ENCODE measurements around the gene SPDEF. TPM values are rescaled to one million over a fixed set of nuclear protein-coding genes. Genes with fewer than 3 reads are reported as not detected.

The SPDEF gene
- total RNA-seq, 6 experiments from 2014 or later: not detected

- H3K4me3 ChIP-seq: no peak overlapping the region
- 81% methylated on average over 5 of the region's 5 CpGs for WGBS (ENCODE audit: insufficient coverage, low coverage, low lambda C conversion rate, missing lambda C conversion rate)
- ATAC-seq: no peak
- H3K27me3 ChIP-seq: no peaks in the 10 kb centered on the region
- intact Hi-C loops (cut with DNase I): no loop called here
- H3K9me3 ChIP-seq: no peaks in the 10 kb centered on the region
- TF ChIP-seq CTCF (IDR thresholded peaks at IDR 0.05) (no peak), POLR2A (IDR thresholded peaks at IDR 0.05) (no peak)
- H3K27ac ChIP-seq: no peak overlapping the region
- H3K4me1 ChIP-seq: no peaks in the 10 kb centered on the region
- DNase-seq: no peak
- peaks cover 0 to 26% (median 4%) of the 10 kb centered on the region in 4 donors for H3K36me3 ChIP-seq
Observed at GRCh38 chr6:34589691-34590090, 33.6 kb upstream of the SPDEF start.

DNA sequence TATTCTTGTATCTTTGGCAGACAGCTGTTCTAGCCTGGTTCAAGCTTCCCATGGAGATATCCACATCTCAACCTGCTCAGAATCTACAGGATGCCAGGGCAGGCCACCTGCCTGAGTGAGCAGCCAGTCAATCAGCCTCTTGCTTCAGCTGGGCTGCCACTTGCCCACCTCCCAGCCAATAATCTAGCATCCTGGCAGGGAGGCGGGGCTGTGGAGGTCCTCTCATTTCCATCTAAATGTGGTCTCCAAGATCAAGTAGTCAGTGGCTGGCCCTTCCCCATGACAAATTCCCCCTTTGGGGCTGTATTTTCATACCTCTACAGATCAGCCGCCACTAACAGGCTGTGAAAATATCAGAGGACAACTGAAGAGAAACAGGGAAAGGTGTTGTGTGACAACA lies 33.0 kb upstream of the SPDEF start:
- Histone ChIP-seq H3K27me3 (no peaks in the 10 kb centered on the region), H3K4me3 (no peak overlapping the region), H3K4me1 (no peaks in the 10 kb centered on the region), H3K27ac (no peak overlapping the region), H3K36me3 (peaks cover 0 to 26% (median 4%) of the 10 kb centered on the region in 4 donors), H3K9me3 (no peaks in the 10 kb centered on the region)
- 86% methylated on average over 2 of the region's 2 CpGs for WGBS (ENCODE audit: insufficient coverage, low coverage, low lambda C conversion rate, missing lambda C conversion rate)
- ATAC-seq (no peak), DNase-seq (no peak)
- TF ChIP-seq POLR2A (IDR thresholded peaks at IDR 0.05) (no peak), CTCF (IDR thresholded peaks at IDR 0.05) (no peak)
- intact Hi-C loops (cut with DNase I): no loop called here

DNA sequence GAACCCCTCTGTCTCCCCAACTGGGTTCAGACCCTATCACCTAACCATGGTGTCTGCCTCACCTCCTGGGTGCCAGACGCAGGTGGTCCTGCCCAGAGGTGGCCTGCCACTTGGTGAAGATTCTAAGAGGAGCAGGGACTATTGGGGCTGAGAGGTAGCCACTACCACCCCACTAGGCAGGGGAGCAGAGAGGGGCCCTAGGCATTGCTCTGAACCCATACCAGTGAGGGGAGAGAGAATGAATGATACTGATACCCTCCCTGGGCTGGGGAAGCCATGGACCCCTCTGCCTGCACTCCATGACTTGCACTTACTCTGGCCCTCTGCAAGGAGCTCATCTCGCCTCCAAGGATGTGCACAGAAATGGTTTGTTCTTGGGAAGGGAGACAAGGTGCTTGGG lies 31.7 kb upstream of the SPDEF start:
- Histone ChIP-seq H3K4me3 (no peak overlapping the region), H3K27ac (no peak overlapping the region), H3K36me3 (peaks cover 0 to 26% (median 4%) of the 10 kb centered on the region in 4 donors), H3K9me3 (no peaks in the 10 kb centered on the region), H3K27me3 (no peaks in the 10 kb centered on the region), H3K4me1 (no peaks in the 10 kb centered on the region)
- WGBS (ENCODE audit: insufficient coverage, low coverage, low lambda C conversion rate, missing lambda C conversion rate): no CpG with 5 or more reads among the region's 2 CpGs
- intact Hi-C loops (cut with DNase I): no loop called here
- ATAC-seq (no peak), DNase-seq (no peak)
- TF ChIP-seq POLR2A (IDR thresholded peaks at IDR 0.05) (no peak), CTCF (IDR thresholded peaks at IDR 0.05) (no peak)

GRCh38 chr6:34587325-34587724 lies 31.2 kb upstream of the SPDEF start:
- peaks cover 0 to 26% (median 4%) of the 10 kb centered on the region in 4 donors for H3K36me3 ChIP-seq
- WGBS (ENCODE audit: insufficient coverage, low coverage, low lambda C conversion rate, missing lambda C conversion rate): 83% methylated on average over 2 of the region's 2 CpGs
- no peaks in the 10 kb centered on the region for H3K4me1 ChIP-seq

More at GRCh38 chr6:34587325-34587724, 31.2 kb upstream of the SPDEF start:
- no peaks in the 10 kb centered on the region for H3K9me3 ChIP-seq
- no peaks in the 10 kb centered on the region for H3K27me3 ChIP-seq
- H3K27ac ChIP-seq: no peak overlapping the region
- ATAC-seq (no peak), DNase-seq (no peak)
- TF ChIP-seq POLR2A (IDR thresholded peaks at IDR 0.05): no peak
- no peak for TF ChIP-seq CTCF (IDR thresholded peaks at IDR 0.05)
- no peak overlapping the region for H3K4me3 ChIP-seq
- intact Hi-C loops (cut with DNase I): no loop called here
